ENCODE data around the gene ZIC4. TPM values are rescaled to one million over a fixed set of nuclear protein-coding genes. Genes with fewer than 3 reads are reported as not detected.

The ZIC4 gene
- total RNA-seq, 4 donors from 2014 or later, result 0.19 to 0.47 (median 0.39) TPM; not detected in 1

DNA sequence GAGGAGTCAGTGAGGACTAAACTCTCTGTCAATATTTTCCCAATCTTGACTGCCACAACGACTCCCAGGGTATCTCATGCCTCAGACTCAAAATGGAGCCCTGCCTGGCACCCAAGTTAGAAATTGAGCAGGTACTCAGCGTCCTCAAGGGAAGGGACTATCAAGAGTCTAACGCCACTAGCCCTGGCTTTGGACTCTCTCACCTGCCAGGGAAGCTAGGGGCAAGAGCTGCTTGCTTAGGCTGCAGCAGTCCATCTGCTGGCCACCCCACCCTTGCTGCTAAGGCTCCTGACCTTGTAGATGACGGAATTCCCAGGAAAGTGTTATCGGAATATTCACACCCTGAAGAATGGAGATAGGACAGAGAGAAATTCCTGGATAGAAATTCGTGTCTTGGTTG is 33.0 kb downstream of the ZIC4 start:
- no peak for TF ChIP-seq POLR2A (IDR thresholded peaks at IDR 0.05)
- TF ChIP-seq, protein P1, sequence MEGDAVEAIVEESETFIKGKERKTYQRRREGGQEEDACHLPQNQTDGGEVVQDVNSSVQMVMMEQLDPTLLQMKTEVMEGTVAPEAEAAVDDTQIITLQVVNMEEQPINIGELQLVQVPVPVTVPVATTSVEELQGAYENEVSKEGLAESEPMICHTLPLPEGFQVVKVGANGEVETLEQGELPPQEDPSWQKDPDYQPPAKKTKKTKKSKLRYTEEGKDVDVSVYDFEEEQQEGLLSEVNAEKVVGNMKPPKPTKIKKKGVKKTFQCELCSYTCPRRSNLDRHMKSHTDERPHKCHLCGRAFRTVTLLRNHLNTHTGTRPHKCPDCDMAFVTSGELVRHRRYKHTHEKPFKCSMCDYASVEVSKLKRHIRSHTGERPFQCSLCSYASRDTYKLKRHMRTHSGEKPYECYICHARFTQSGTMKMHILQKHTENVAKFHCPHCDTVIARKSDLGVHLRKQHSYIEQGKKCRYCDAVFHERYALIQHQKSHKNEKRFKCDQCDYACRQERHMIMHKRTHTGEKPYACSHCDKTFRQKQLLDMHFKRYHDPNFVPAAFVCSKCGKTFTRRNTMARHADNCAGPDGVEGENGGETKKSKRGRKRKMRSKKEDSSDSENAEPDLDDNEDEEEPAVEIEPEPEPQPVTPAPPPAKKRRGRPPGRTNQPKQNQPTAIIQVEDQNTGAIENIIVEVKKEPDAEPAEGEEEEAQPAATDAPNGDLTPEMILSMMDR (IDR thresholded peaks at IDR 0.05 in 4 of 5, conservative IDR thresholded peaks at IDR 0.05 in 1 of 5), result no peak
- intact Hi-C loops (cut with DNase I; ENCODE audit: low total_unique reads), result no loop called here
- ATAC-seq (no peak), DNase-seq (no peak)
- Histone ChIP-seq H3K27me3 (peaks cover 79 to 93% (median 93%) of the 10 kb centered on the region in 3 donors), H3K36me3 (no peaks in the 10 kb centered on the region), H3K4me1 (peaks cover 0 to 3% of the 10 kb centered on the region in 2 donors), H3K9me3 (no peaks in the 10 kb centered on the region), H3K4me3 (no peak overlapping the region), H3K27ac (no peak overlapping the region)
- in situ Hi-C loops (cut with MboI; ENCODE audit: low sequenced_read_pairs in 4 of 4), result no loop called here

DNA sequence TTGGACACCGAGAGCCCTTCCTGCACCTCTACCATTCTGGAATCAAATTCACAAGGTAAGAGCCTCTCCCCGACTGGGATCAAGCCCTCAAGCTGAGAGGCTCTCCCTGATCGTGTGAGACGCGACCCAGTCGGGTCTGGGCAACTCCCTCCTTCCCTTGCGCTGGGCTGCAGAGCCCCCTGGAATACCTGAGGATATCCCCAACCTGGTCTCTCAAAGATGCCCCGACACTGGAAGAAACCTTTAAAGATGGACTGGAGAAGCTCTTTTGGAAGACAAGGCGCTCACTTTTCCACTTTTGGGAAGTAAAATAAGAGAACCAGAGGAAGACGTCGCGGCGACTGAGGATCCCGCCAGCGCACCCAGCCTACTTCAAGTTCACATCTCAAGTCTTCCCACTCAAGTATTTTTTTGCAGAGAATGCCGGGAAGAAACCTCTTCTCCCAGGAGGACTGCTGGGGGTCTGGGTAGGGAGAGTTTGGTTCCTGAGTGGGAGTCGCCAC is 33.8 kb downstream of the ZIC4 start:
- intact Hi-C loops (cut with DNase I; ENCODE audit: low total_unique reads), result no loop called here
- no peaks in the 10 kb centered on the region for H3K36me3 ChIP-seq
- TF ChIP-seq, protein P1 (IDR thresholded peaks at IDR 0.05 in 4 of 5, conservative IDR thresholded peaks at IDR 0.05 in 1 of 5), result no peak
- in situ Hi-C loops (cut with MboI; ENCODE audit: low sequenced_read_pairs in 4 of 4), result no loop called here
- no peak for DNase-seq
- H3K4me1 ChIP-seq, result peaks cover 0 to 3% of the 10 kb centered on the region in 2 donors
- peaks cover 80 to 93% (median 91%) of the 10 kb centered on the region in 3 donors for H3K27me3 ChIP-seq
- no peak for ATAC-seq
- H3K4me3 ChIP-seq, result no peak overlapping the region
- no peaks in the 10 kb centered on the region for H3K9me3 ChIP-seq
- no peak overlapping the region for H3K27ac ChIP-seq

DNA sequence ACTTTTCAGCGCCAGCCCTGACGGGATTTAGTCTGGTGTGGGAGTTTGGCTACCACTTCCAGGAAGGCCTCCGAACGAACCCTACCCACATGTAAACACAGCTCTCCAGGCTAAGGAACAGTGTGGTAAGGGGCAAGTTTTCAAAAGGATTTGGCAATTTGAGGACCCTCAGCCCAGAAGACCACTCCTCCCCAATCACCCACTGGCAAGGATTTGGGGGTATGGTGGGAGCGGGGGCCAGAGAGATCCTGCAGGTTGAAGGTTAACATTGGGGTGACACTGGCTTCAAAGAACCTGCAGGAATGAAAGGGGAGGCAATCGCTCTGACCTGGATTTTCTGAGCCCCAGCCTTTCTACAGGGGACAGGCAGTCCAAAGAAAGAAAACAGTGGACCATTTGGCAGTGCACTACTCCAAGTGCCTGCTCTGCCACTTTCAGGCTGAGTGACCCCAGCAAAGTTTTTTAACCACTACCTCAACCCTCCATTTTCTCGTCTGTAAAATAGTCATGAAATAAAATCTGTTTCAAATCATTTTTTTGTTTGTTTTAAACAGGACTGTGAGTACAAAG is 34.5 kb downstream of the ZIC4 start:
- in situ Hi-C loops (cut with MboI; ENCODE audit: low sequenced_read_pairs in 4 of 4) (no loop called here), intact Hi-C loops (cut with DNase I; ENCODE audit: low total_unique reads) (no loop called here)
- Histone ChIP-seq H3K4me3 (no peak overlapping the region), H3K27ac (no peak overlapping the region), H3K27me3 (peaks cover 80 to 92% (median 92%) of the 10 kb centered on the region in 3 donors), H3K9me3 (no peaks in the 10 kb centered on the region), H3K4me1 (peaks cover 0 to 3% of the 10 kb centered on the region in 2 donors), H3K36me3 (no peaks in the 10 kb centered on the region)
- TF ChIP-seq POLR2A (IDR thresholded peaks at IDR 0.05), result no peak
- DNase-seq (no peak), ATAC-seq (no peak)

DNA sequence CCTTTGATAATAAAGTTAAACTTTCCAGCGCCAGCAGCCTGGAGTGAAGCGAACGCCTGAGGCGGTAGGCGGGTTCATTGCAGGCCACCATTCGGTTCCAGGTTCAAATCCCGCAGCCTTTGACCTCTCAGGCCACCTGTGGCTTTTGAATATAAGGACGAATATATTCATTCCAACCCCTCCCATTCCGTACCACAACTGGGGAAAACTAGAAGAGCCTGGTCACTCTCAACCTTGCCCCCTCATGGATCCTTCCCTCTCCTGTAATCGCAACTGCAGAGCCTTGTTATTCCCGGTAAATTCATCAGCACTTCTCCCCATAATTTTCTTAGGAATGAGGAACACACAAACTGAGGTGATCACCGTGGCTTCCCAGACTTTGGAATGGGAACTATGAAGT is 35.2 kb downstream of the ZIC4 start:
- Histone ChIP-seq H3K9me3 (no peaks in the 10 kb centered on the region), H3K4me3 (no peak overlapping the region), H3K4me1 (peaks cover 0 to 3% of the 10 kb centered on the region in 2 donors), H3K27me3 (peaks cover 87 to 90% (median 88%) of the 10 kb centered on the region in 3 donors), H3K36me3 (no peaks in the 10 kb centered on the region), H3K27ac (no peak overlapping the region)
- in situ Hi-C loops (cut with MboI; ENCODE audit: low sequenced_read_pairs in 4 of 4) (no loop called here), intact Hi-C loops (cut with DNase I; ENCODE audit: low total_unique reads) (no loop called here)
- TF ChIP-seq, protein P1 (IDR thresholded peaks at IDR 0.05 in 4 of 5, conservative IDR thresholded peaks at IDR 0.05 in 1 of 5), result no peak
- no peak for TF ChIP-seq POLR2A (IDR thresholded peaks at IDR 0.05)
- no peak for DNase-seq
- no peak for ATAC-seq

DNA sequence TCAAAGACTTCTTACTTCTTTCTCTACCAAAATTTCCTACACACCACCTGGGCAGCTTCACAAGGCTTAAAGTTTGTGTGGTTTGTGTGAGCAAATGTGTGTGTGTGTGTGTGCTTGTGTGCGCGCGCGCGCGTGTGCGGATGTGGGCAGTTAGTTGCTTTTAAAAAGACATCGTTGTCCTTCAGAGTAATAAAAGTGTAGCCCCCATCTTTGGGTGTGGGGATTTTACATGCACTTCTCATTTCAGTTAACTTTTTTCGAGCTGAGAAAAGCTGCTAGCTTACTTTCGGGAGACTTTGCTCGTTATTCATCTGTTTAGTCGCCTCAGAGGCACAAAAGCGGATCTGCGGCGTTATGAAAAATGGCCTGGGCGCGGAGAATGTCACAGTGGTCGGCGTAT is 36.0 kb downstream of the ZIC4 start:
- intact Hi-C loops (cut with DNase I; ENCODE audit: low total_unique reads), result no loop called here
- H3K4me3 ChIP-seq, result peak overlapping the region in 1 of 4 donors; percentile 25
- no peak overlapping the region for H3K27ac ChIP-seq

More for the DNA sequence above, 36.0 kb downstream of the ZIC4 start:
- TF ChIP-seq, protein P1 (IDR thresholded peaks at IDR 0.05 in 4 of 5, conservative IDR thresholded peaks at IDR 0.05 in 1 of 5), result no peak
- TF ChIP-seq POLR2A (IDR thresholded peaks at IDR 0.05), result no peak
- Histone ChIP-seq H3K9me3 (no peaks in the 10 kb centered on the region), H3K27me3 (peaks cover 86 to 91% (median 91%) of the 10 kb centered on the region in 3 donors), H3K36me3 (no peaks in the 10 kb centered on the region), H3K4me1 (peaks cover 0 to 3% of the 10 kb centered on the region in 2 donors)
- ATAC-seq, result no peak
- no peak for DNase-seq
- in situ Hi-C loops (cut with MboI; ENCODE audit: low sequenced_read_pairs in 4 of 4), result no loop called here
